ENCODE measurements around the gene LRP3.

DNA sequence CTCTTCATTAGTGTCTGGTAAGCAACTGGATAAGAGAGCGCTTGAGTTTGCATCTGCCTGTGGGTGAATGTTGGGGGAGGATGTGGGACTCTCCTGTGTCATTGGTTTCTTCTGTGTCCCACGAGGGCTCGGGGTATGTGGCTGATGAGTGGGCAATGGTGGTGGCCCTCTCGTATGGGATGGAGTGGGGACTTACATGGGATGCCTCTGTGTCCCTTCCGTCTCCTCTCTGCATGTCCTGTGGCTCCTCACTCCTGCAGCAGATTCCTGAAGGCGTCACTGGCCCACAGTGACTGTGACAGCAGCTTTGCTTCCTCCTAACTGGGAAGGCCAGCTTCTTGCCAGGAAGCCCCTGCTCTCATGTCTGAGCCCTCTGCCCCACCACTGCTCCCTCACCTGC is 2.6 kb upstream of the LRP3 start:
- TF ChIP-seq, protein P1, sequence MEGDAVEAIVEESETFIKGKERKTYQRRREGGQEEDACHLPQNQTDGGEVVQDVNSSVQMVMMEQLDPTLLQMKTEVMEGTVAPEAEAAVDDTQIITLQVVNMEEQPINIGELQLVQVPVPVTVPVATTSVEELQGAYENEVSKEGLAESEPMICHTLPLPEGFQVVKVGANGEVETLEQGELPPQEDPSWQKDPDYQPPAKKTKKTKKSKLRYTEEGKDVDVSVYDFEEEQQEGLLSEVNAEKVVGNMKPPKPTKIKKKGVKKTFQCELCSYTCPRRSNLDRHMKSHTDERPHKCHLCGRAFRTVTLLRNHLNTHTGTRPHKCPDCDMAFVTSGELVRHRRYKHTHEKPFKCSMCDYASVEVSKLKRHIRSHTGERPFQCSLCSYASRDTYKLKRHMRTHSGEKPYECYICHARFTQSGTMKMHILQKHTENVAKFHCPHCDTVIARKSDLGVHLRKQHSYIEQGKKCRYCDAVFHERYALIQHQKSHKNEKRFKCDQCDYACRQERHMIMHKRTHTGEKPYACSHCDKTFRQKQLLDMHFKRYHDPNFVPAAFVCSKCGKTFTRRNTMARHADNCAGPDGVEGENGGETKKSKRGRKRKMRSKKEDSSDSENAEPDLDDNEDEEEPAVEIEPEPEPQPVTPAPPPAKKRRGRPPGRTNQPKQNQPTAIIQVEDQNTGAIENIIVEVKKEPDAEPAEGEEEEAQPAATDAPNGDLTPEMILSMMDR (IDR thresholded peaks at IDR 0.05): no peak
- TF ChIP-seq EZH2 (IDR thresholded peaks at IDR 0.05; ENCODE audit: borderline replicate concordance, insufficient read depth, low read depth, low read length, poor library complexity, severe bottlenecking): no peak

Measured in B cell (primary cell).